GM23338 (cell line): ENCODE measurements around the gene CNTN5. TPM values are rescaled to one million over a fixed set of nuclear protein-coding genes. Genes with fewer than 3 reads are reported as not detected.

ENCODE experiments used
- ATAC-seq: fragments of 200-7000 bp; cut with Tn5 transposase; 3 replicates; pipeline ENCODE4 v1.9.1; 2020
- DNase-seq: peaks from one replicate; pipeline ENCODE4 v3.0.0-alpha.2; 2015; ENCODE audit warnings: low spot score
- H2AFZ ChIP-seq: fragments of 200-600 bp; sonication (generic); 2 replicates; pipeline ENCODE4 v1.8.0; 2016; ENCODE audit warnings: antibody characterized with exemption, mild to moderate bottlenecking, moderate library complexity
- H3F3A ChIP-seq: fragments of 200-600 bp; sonication (generic); replicated peaks from 2 replicates; pipeline ENCODE4 v1.8.0; 2017; ENCODE audit warnings: antibody characterized with exemption, mixed run types, low read depth
- H3K27ac ChIP-seq: fragments of 200-600 bp; sonication (generic); 2 replicates; pipeline ENCODE4 v1.6.1; 2016; ENCODE audit warnings: low read depth
- H3K27me3 ChIP-seq: fragments of 200-600 bp; sonication (generic); 2 replicates; pipeline ENCODE4 v1.8.0; 2016; ENCODE audit warnings: mild to moderate bottlenecking, mixed run types, moderate library complexity; ENCODE audit not compliant: insufficient read depth
- H3K36me3 ChIP-seq: fragments of 200-600 bp; sonication (generic); 2 replicates; pipeline ENCODE4 v1.8.0; 2016; ENCODE audit warnings: mild to moderate bottlenecking; ENCODE audit not compliant: insufficient read depth
- H3K4me1 ChIP-seq: fragments of 200-600 bp; sonication (generic); 2 replicates; pipeline ENCODE4 v1.8.0; 2016; ENCODE audit warnings: mild to moderate bottlenecking, moderate library complexity; ENCODE audit not compliant: insufficient read depth
- H3K4me2 ChIP-seq: fragments of 200-600 bp; sonication (generic); 2 replicates; pipeline ENCODE4 v1.7.1; 2017; ENCODE audit warnings: mixed run types
- H3K4me3 ChIP-seq: fragments of 200-600 bp; sonication (generic); 2 replicates; pipeline ENCODE4 v1.6.1; 2016; ENCODE audit warnings: mixed run types
- H3K79me2 ChIP-seq: fragments of 200-600 bp; sonication (generic); replicated peaks from 2 replicates; pipeline ENCODE4 v1.8.0; 2017; ENCODE audit warnings: mild to moderate bottlenecking; ENCODE audit not compliant: insufficient read depth
- H3K9me2 ChIP-seq: fragments of 200-600 bp; sonication (generic); 2 replicates; pipeline ENCODE4 v1.8.0; 2017; ENCODE audit not compliant: insufficient read depth
- H4K20me1 ChIP-seq: fragments of 200-600 bp; sonication (generic); replicated peaks from 2 replicates; pipeline ENCODE4 v1.8.0; 2017; ENCODE audit warnings: mild to moderate bottlenecking; ENCODE audit not compliant: insufficient read depth
- H3K27ac Mint-ChIP-seq: 2 replicates; pipeline ENCODE4 v1.8.0; 2020; ENCODE audit warnings: inconsistent platforms, mild to moderate bottlenecking, moderate library complexity, mixed read lengths
- H3K27me3 Mint-ChIP-seq: 3 replicates; pipeline ENCODE4 v1.8.0; 2022; ENCODE audit warnings: low read depth, mild to moderate bottlenecking, moderate library complexity, mixed read lengths, inconsistent platforms; ENCODE audit not compliant: insufficient read depth, poor library complexity
- H3K36me3 Mint-ChIP-seq: 3 replicates; pipeline ENCODE4 v1.8.0; 2021; ENCODE audit warnings: low read depth, mild to moderate bottlenecking, inconsistent platforms, moderate library complexity, mixed read lengths
- H3K4me1 Mint-ChIP-seq: 3 replicates; pipeline ENCODE4 v1.8.0; 2020; ENCODE audit warnings: mild to moderate bottlenecking, inconsistent platforms, mixed read lengths
- H3K4me3 Mint-ChIP-seq: 3 replicates; pipeline ENCODE4 v1.8.0; 2021; ENCODE audit warnings: moderate library complexity, mild to moderate bottlenecking, inconsistent platforms, mixed read lengths
- H3K9me3 Mint-ChIP-seq: 3 replicates; pipeline ENCODE4 v1.8.0; 2020; ENCODE audit warnings: moderate library complexity, mild to moderate bottlenecking, inconsistent platforms, mixed read lengths
- CREB1 ChIP-seq: fragments of 250-450 bp; sonication (Bioruptor Pico); IDR thresholded peaks from 2 replicates; pipeline ENCODE4 v1.5.0; 2020; ENCODE audit warnings: low read depth, mild to moderate bottlenecking, moderate library complexity
- CTCF ChIP-seq, 2 experiments: fragments of 200-600 bp in 1 of 2; sonication (generic) in 1 of 2; conservative IDR thresholded peaks; 2 replicates each; pipeline versions ENCODE4 v1.5.1 to v1.6.1; 2016 to 2017; ENCODE audit warnings: antibody characterized with exemption in 2 of 2, low read depth in 2 of 2, mild to moderate bottlenecking in 2 of 2, moderate library complexity in 1 of 2
- ETS1 ChIP-seq: IDR thresholded peaks from 2 replicates; pipeline ENCODE4 v1.6.1; 2016; ENCODE audit warnings: antibody characterized with exemption
- EZH2 ChIP-seq: fragments of 200-600 bp; sonication (generic); IDR thresholded peaks from one replicate; pipeline ENCODE4 v1.8.0; 2017; ENCODE audit warnings: antibody characterized with exemption, mild to moderate bottlenecking, low read depth; ENCODE audit not compliant: unreplicated experiment
- EZH2phosphoT487 ChIP-seq: fragments of 200-600 bp; sonication (generic); IDR thresholded peaks from one replicate; pipeline ENCODE4 v1.8.1; 2018; ENCODE audit warnings: antibody characterized with exemption; ENCODE audit not compliant: unreplicated experiment
- JUNB ChIP-seq: IDR thresholded peaks from one replicate; pipeline ENCODE4 v1.6.1; 2016; ENCODE audit warnings: antibody characterized with exemption; ENCODE audit not compliant: unreplicated experiment
- NANOG ChIP-seq: IDR thresholded peaks from 2 replicates; pipeline ENCODE4 v1.6.1; 2016; ENCODE audit warnings: antibody characterized with exemption, borderline replicate concordance
- POLR2AphosphoS5 ChIP-seq: IDR thresholded peaks from 2 replicates; pipeline ENCODE4 v1.6.1; 2016; ENCODE audit warnings: antibody characterized with exemption, low read depth
- STAT1 ChIP-seq: IDR thresholded peaks from one replicate; pipeline ENCODE4 v1.6.1; 2016; ENCODE audit warnings: antibody characterized with exemption; ENCODE audit not compliant: unreplicated experiment
- ZNF114 ChIP-seq: fragments of 250-450 bp; sonication (Bioruptor Pico); IDR thresholded peaks from 2 replicates; pipeline ENCODE4 v1.5.0; 2020; ENCODE audit warnings: mild to moderate bottlenecking, moderate library complexity
- ZNF331 ChIP-seq: fragments of 250-450 bp; sonication (Bioruptor Pico); IDR thresholded peaks from 2 replicates; pipeline ENCODE4 v1.5.0; 2020; ENCODE audit warnings: low read depth, mild to moderate bottlenecking, moderate library complexity
- polyA plus RNA-seq: library from polyadenylated mRNA; unstranded; fragments of >200 nt; fragmentation: Nextera tagmentation; extraction: Ambion mirVana; gene quantifications from 2 replicates; pipeline ENCODE4 v1.2.1, GENCODE V29; 2016
- total RNA-seq: library from RNA; depleted of rRNA; stranded (reverse); fragments of >200 nt; shearing (Covaris generic); gene quantifications from 2 replicates; pipeline ENCODE4 v1.2.3, GENCODE V29; 2014
- TF ChIP-seq, protein P1 (sequence below): fragments of 250-450 bp; sonication (Bioruptor Pico); IDR thresholded peaks from 2 replicates; pipeline ENCODE4 v1.5.0; 2020; ENCODE audit warnings: mild to moderate bottlenecking, moderate library complexity
- TF ChIP-seq, protein P2 (sequence below): IDR thresholded peaks from one replicate; pipeline ENCODE4 v1.6.1; 2018; ENCODE audit warnings: antibody characterized with exemption; ENCODE audit not compliant: unreplicated experiment

CNTN5 gene
- total and polyA plus RNA-seq, 2 experiments from 2014 or later = not detected

GRCh38 chr11:99019696-99020095, 1.1 kb upstream of the CNTN5 start:
- Histone ChIP-seq H3K36me3 (no peaks in the 10 kb centered on the region), H3K79me2 (no peaks in the 10 kb centered on the region), H3K9me2 (no peaks in the 10 kb centered on the region), H3K4me3 (peak overlapping the region; percentile 68; the same call in 1 of the 2 replicates), H4K20me1 (no peaks in the 10 kb centered on the region), H3K4me2 (peak overlapping the region; percentile 81), H3K27me3 (peaks cover 29% of the 10 kb centered on the region), H3K27ac (no peak overlapping the region), H3F3A (no peaks in the 10 kb centered on the region), H2AFZ (no peak overlapping the region), H3K4me1 (peaks cover 4% of the 10 kb centered on the region; the same call in 1 of the 2 replicates)
- DNase-seq = no peak
- Mint-ChIP-seq H3K4me1 (peaks cover 8% of the 10 kb centered on the region; the same call in 2 of the 3 replicates), H3K27me3 (peaks cover 5% of the 10 kb centered on the region), H3K4me3 (peak overlapping the region; percentile 92), H3K9me3 (no peaks in the 10 kb centered on the region), H3K27ac (no peak overlapping the region), H3K36me3 (no peaks in the 10 kb centered on the region)
- ATAC-seq = no peak
- no peak for TF ChIP-seq JUNB
- TF ChIP-seq NANOG = no peak
- TF ChIP-seq, protein P1, sequence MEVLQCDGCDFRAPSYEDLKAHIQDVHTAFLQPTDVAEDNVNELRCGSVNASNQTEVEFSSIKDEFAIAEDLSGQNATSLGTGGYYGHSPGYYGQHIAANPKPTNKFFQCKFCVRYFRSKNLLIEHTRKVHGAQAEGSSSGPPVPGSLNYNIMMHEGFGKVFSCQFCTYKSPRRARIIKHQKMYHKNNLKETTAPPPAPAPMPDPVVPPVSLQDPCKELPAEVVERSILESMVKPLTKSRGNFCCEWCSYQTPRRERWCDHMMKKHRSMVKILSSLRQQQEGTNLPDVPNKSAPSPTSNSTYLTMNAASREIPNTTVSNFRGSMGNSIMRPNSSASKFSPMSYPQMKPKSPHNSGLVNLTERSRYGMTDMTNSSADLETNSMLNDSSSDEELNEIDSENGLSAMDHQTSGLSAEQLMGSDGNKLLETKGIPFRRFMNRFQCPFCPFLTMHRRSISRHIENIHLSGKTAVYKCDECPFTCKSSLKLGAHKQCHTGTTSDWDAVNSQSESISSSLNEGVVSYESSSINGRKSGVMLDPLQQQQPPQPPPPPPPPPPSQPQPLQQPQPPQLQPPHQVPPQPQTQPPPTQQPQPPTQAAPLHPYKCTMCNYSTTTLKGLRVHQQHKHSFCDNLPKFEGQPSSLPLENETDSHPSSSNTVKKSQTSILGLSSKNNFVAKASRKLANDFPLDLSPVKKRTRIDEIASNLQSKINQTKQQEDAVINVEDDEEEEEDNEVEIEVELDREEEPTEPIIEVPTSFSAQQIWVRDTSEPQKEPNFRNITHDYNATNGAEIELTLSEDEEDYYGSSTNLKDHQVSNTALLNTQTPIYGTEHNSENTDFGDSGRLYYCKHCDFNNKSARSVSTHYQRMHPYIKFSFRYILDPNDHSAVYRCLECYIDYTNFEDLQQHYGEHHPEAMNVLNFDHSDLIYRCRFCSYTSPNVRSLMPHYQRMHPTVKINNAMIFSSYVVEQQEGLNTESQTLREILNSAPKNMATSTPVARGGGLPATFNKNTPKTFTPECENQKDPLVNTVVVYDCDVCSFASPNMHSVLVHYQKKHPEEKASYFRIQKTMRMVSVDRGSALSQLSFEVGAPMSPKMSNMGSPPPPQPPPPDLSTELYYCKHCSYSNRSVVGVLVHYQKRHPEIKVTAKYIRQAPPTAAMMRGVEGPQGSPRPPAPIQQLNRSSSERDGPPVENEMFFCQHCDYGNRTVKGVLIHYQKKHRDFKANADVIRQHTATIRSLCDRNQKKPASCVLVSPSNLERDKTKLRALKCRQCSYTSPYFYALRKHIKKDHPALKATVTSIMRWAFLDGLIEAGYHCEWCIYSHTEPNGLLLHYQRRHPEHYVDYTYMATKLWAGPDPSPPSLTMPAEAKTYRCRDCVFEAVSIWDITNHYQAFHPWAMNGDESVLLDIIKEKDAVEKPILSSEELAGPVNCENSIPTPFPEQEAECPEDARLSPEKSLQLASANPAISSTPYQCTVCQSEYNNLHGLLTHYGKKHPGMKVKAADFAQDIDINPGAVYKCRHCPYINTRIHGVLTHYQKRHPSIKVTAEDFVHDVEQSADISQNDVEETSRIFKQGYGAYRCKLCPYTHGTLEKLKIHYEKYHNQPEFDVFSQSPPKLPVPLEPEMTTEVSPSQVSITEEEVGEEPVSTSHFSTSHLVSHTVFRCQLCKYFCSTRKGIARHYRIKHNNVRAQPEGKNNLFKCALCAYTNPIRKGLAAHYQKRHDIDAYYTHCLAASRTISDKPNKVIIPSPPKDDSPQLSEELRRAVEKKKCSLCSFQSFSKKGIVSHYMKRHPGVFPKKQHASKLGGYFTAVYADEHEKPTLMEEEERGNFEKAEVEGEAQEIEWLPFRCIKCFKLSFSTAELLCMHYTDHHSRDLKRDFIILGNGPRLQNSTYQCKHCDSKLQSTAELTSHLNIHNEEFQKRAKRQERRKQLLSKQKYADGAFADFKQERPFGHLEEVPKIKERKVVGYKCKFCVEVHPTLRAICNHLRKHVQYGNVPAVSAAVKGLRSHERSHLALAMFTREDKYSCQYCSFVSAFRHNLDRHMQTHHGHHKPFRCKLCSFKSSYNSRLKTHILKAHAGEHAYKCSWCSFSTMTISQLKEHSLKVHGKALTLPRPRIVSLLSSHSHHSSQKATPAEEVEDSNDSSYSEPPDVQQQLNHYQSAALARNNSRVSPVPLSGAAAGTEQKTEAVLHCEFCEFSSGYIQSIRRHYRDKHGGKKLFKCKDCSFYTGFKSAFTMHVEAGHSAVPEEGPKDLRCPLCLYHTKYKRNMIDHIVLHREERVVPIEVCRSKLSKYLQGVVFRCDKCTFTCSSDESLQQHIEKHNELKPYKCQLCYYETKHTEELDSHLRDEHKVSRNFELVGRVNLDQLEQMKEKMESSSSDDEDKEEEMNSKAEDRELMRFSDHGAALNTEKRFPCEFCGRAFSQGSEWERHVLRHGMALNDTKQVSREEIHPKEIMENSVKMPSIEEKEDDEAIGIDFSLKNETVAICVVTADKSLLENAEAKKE (CRISPR knock-in tag) = no peak
- TF ChIP-seq, protein P2, sequence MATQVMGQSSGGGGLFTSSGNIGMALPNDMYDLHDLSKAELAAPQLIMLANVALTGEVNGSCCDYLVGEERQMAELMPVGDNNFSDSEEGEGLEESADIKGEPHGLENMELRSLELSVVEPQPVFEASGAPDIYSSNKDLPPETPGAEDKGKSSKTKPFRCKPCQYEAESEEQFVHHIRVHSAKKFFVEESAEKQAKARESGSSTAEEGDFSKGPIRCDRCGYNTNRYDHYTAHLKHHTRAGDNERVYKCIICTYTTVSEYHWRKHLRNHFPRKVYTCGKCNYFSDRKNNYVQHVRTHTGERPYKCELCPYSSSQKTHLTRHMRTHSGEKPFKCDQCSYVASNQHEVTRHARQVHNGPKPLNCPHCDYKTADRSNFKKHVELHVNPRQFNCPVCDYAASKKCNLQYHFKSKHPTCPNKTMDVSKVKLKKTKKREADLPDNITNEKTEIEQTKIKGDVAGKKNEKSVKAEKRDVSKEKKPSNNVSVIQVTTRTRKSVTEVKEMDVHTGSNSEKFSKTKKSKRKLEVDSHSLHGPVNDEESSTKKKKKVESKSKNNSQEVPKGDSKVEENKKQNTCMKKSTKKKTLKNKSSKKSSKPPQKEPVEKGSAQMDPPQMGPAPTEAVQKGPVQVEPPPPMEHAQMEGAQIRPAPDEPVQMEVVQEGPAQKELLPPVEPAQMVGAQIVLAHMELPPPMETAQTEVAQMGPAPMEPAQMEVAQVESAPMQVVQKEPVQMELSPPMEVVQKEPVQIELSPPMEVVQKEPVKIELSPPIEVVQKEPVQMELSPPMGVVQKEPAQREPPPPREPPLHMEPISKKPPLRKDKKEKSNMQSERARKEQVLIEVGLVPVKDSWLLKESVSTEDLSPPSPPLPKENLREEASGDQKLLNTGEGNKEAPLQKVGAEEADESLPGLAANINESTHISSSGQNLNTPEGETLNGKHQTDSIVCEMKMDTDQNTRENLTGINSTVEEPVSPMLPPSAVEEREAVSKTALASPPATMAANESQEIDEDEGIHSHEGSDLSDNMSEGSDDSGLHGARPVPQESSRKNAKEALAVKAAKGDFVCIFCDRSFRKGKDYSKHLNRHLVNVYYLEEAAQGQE = no peak
- no peak for TF ChIP-seq EZH2
- no peak for TF ChIP-seq CREB1 (CRISPR knock-in tag)
- no peak for TF ChIP-seq STAT1
- no peak for TF ChIP-seq POLR2AphosphoS5
- no peak for TF ChIP-seq ETS1
- no peak for TF ChIP-seq EZH2phosphoT487
- TF ChIP-seq CTCF (conservative IDR thresholded peaks at IDR 0.05; ENCODE audit: low read depth in 2 of 2) = no peak
- no peak for TF ChIP-seq ZNF114
- TF ChIP-seq ZNF331 (CRISPR knock-in tag) = no peak
